GM23248 (cell line): Measurements from ENCODE around the gene TNRC6B. TPM values are rescaled to one million over a fixed set of nuclear protein-coding genes. Genes with fewer than 3 reads are reported as not detected.

ENCODE experiments used
- DNase-seq: peaks from one replicate; pipeline ENCODE4 v3.0.0-alpha.2; 2015
- H2AFZ ChIP-seq: fragments of 200-600 bp; sonication (generic); 2 replicates; pipeline ENCODE4 v1.6.1; 2016; ENCODE audit warnings: antibody characterized with exemption
- H3F3A ChIP-seq: fragments of 200-600 bp; sonication (generic); 2 replicates; pipeline ENCODE4 v1.6.1; 2016; ENCODE audit warnings: mild to moderate bottlenecking, antibody characterized with exemption, mixed run types; ENCODE audit not compliant: insufficient read depth
- H3K27ac ChIP-seq: fragments of 200-600 bp; sonication (generic); 2 replicates; pipeline ENCODE4 v1.5.1; 2016; ENCODE audit warnings: mild to moderate bottlenecking
- H3K27me3 ChIP-seq: fragments of 200-600 bp; sonication (generic); replicated peaks from 2 replicates; pipeline ENCODE4 v1.6.1; 2016; ENCODE audit warnings: mild to moderate bottlenecking; ENCODE audit not compliant: insufficient read depth
- H3K36me3 ChIP-seq: fragments of 200-600 bp; sonication (generic); 2 replicates; pipeline ENCODE4 v1.6.1; 2016; ENCODE audit warnings: low read depth, mild to moderate bottlenecking
- H3K4me1 ChIP-seq: fragments of 200-600 bp; sonication (generic); 2 replicates; pipeline ENCODE4 v1.6.1; 2016; ENCODE audit warnings: mild to moderate bottlenecking; ENCODE audit not compliant: insufficient read depth
- H3K4me2 ChIP-seq: fragments of 200-600 bp; sonication (generic); one replicate; pipeline ENCODE4 v1.6.1; 2016; ENCODE audit warnings: mild to moderate bottlenecking; ENCODE audit not compliant: unreplicated experiment
- H3K4me3 ChIP-seq: fragments of 200-600 bp; sonication (generic); 2 replicates; pipeline ENCODE4 v1.5.1; 2016; ENCODE audit warnings: mild to moderate bottlenecking
- H3K79me2 ChIP-seq: fragments of 200-600 bp; sonication (generic); 2 replicates; pipeline ENCODE4 v1.6.1; 2016; ENCODE audit warnings: mild to moderate bottlenecking; ENCODE audit not compliant: insufficient read depth
- H3K9ac ChIP-seq: fragments of 200-600 bp; sonication (generic); 2 replicates; pipeline ENCODE4 v1.6.1; 2016; ENCODE audit warnings: mild to moderate bottlenecking
- H3K9me2 ChIP-seq: fragments of 200-600 bp; sonication (generic); 2 replicates; pipeline ENCODE4 v1.6.1; 2016; ENCODE audit warnings: mixed run types, mild to moderate bottlenecking, moderate library complexity; ENCODE audit not compliant: insufficient read depth
- H3K9me3 ChIP-seq: fragments of 200-600 bp; sonication (generic); one replicate; pipeline ENCODE4 v1.6.1; 2017; ENCODE audit warnings: low read depth
- H4K20me1 ChIP-seq: fragments of 200-600 bp; sonication (generic); 2 replicates; pipeline ENCODE4 v1.6.0; 2016; ENCODE audit not compliant: insufficient read depth
- EZH2 ChIP-seq: fragments of 200-600 bp; sonication (generic); IDR thresholded peaks from 2 replicates; pipeline ENCODE4 v1.6.1; 2018; ENCODE audit warnings: antibody characterized with exemption, mild to moderate bottlenecking; ENCODE audit not compliant: insufficient read depth, poor library complexity, severe bottlenecking
- EZH2phosphoT487 ChIP-seq: fragments of 200-600 bp; sonication (generic); IDR thresholded peaks from 2 replicates; pipeline ENCODE4 v1.6.1; 2018; ENCODE audit warnings: antibody characterized with exemption, moderate library complexity, mild to moderate bottlenecking, low read depth; ENCODE audit not compliant: insufficient read depth
- WGBS, 2 experiments: methylation state at CpG; one replicate each; pipeline ENCODE4 v1.1.6; 2015 to 2017; ENCODE audit warnings: low lambda C conversion rate in 2 of 2, low coverage in 1 of 2; ENCODE audit errors: missing lambda C conversion rate in 2 of 2; 5-methylcytosine and 5-hydroxymethylcytosine counted together
- in situ Hi-C: fragments of 300-500 bp; cut with MboI; formaldehyde crosslinking; loops from 2 replicates; pipeline ENCODE4 v1.15.0; 2020
- polyA plus RNA-seq: library from polyadenylated mRNA; unstranded; fragments of >200 nt; fragmentation: Nextera tagmentation; extraction: Ambion mirVana; gene quantifications from 2 replicates; pipeline ENCODE4 v1.2.1, GENCODE V29; 2016
- total RNA-seq: library from RNA; depleted of rRNA; stranded (reverse); fragments of >200 nt; shearing (Covaris generic); gene quantifications from 2 replicates; pipeline ENCODE4 v1.2.3, GENCODE V29; 2014

The TNRC6B gene
- total and polyA plus RNA-seq, 2 experiments from 2014 or later = 14.1 to 21.1 TPM

GRCh38 chr22:40138866-40139265 lies 38.9 kb upstream of the TNRC6B start:
- in situ Hi-C loops = no loop called here

GRCh38 chr22:40147388-40148176 lies 30.1 kb upstream of the TNRC6B start:
- 79 to 83% methylated on average over 10 of the region's 10 CpGs for WGBS, 2 experiments
- Histone ChIP-seq H3K9ac (no peak overlapping the region), H3K4me1 (no peaks in the 10 kb centered on the region), H2AFZ (no peak overlapping the region), H3K4me3 (no peak overlapping the region), H3K79me2 (no peaks in the 10 kb centered on the region), H3F3A (no peaks in the 10 kb centered on the region), H3K9me3 (no peaks in the 10 kb centered on the region), H3K9me2 (no peaks in the 10 kb centered on the region), H3K4me2 (no peak overlapping the region), H4K20me1 (no peaks in the 10 kb centered on the region), H3K27me3 (no peaks in the 10 kb centered on the region), H3K27ac (no peak overlapping the region), H3K36me3 (no peaks in the 10 kb centered on the region)
- in situ Hi-C loops = no loop called here
- TF ChIP-seq EZH2phosphoT487 = no peak
- no peak for TF ChIP-seq EZH2
- DNase-seq = no peak

More at GRCh38 chr22:40138866-40139265, 38.9 kb upstream of the TNRC6B start:
- no peak overlapping the region for H3K4me3 ChIP-seq
- no peaks in the 10 kb centered on the region for H3K27me3 ChIP-seq
- H3K9ac ChIP-seq = no peak overlapping the region
- H3K27ac ChIP-seq = no peak overlapping the region
- H3K9me2 ChIP-seq = no peaks in the 10 kb centered on the region
- DNase-seq = no peak
- no peaks in the 10 kb centered on the region for H3K4me1 ChIP-seq
- H3K36me3 ChIP-seq = no peaks in the 10 kb centered on the region
- H3K4me2 ChIP-seq = no peak overlapping the region
- no peaks in the 10 kb centered on the region for H4K20me1 ChIP-seq
- H3K79me2 ChIP-seq = no peaks in the 10 kb centered on the region
- TF ChIP-seq EZH2 (no peak), EZH2phosphoT487 (no peak)
- no peaks in the 10 kb centered on the region for H3K9me3 ChIP-seq
- H3F3A ChIP-seq = no peaks in the 10 kb centered on the region
- no peak overlapping the region for H2AFZ ChIP-seq

- no peaks in the 10 kb centered on the region for H3K79me2 ChIP-seq
- H3K27me3 ChIP-seq = no peaks in the 10 kb centered on the region
- no peak overlapping the region for H3K4me3 ChIP-seq
- no peaks in the 10 kb centered on the region for H3F3A ChIP-seq
- no peak for DNase-seq
- WGBS, 2 experiments = 79 to 82% methylated on average over 4 of the region's 4 CpGs
- no peaks in the 10 kb centered on the region for H4K20me1 ChIP-seq
- TF ChIP-seq EZH2phosphoT487 (no peak), EZH2 (no peak)
- no peak overlapping the region for H2AFZ ChIP-seq
- H3K4me2 ChIP-seq = no peak overlapping the region
- H3K9me2 ChIP-seq = no peaks in the 10 kb centered on the region
- no peaks in the 10 kb centered on the region for H3K9me3 ChIP-seq
- in situ Hi-C loops = no loop called here
- no peaks in the 10 kb centered on the region; the same call in 1 of the 2 replicates for H3K4me1 ChIP-seq
- no peak overlapping the region for H3K27ac ChIP-seq
- H3K36me3 ChIP-seq = no peaks in the 10 kb centered on the region
- no peak overlapping the region for H3K9ac ChIP-seq
These were observed 24.5 kb upstream of the TNRC6B start for GRCh38 chr22:40153192-40153591.

- Histone ChIP-seq H3K9ac (no peak overlapping the region), H3K79me2 (no peaks in the 10 kb centered on the region), H3K36me3 (no peaks in the 10 kb centered on the region), H3K4me1 (no peaks in the 10 kb centered on the region; the same call in 1 of the 2 replicates), H3K27ac (no peak overlapping the region), H3K27me3 (no peaks in the 10 kb centered on the region), H2AFZ (no peak overlapping the region), H3K9me2 (no peaks in the 10 kb centered on the region), H3K4me3 (no peak overlapping the region), H3K4me2 (no peak overlapping the region), H4K20me1 (no peaks in the 10 kb centered on the region), H3K9me3 (no peaks in the 10 kb centered on the region), H3F3A (no peaks in the 10 kb centered on the region)
- in situ Hi-C loops = no loop called here
- TF ChIP-seq EZH2phosphoT487 (no peak), EZH2 (no peak)
- WGBS, 2 experiments = 81 to 84% methylated on average over 4 of the region's 4 CpGs
- DNase-seq = no peak
These were observed 24.0 kb upstream of the TNRC6B start for GRCh38 chr22:40153705-40154104.
